NCI-H128 (cell line): ENCODE results near the gene NADSYN1.
"Not testable (repeated sequence)": the region's sequence is repeated elsewhere in the genome, so short reads cannot be mapped to it uniquely, and the experiment has no call there.

Experiments
- DNase-seq: peaks from one replicate; lab custom pipeline; 2025; ENCODE audit not compliant: unreplicated experiment; lab: John Stamatoyannopoulos, UW

The NADSYN1 gene

GRCh38 chr11:71453037-71453917 lies at the start of gene NADSYN1:
NADSYN1 (plus strand) TSS chr11:71453203; CDS start chr11:71453297, 94 bp downstream.
- DNase-seq, result peak; percentile 79

GRCh38 chr11:71404209-71404608 lies 48.8 kb upstream of the NADSYN1 start:
- DNase-seq, result no peak

DNA sequence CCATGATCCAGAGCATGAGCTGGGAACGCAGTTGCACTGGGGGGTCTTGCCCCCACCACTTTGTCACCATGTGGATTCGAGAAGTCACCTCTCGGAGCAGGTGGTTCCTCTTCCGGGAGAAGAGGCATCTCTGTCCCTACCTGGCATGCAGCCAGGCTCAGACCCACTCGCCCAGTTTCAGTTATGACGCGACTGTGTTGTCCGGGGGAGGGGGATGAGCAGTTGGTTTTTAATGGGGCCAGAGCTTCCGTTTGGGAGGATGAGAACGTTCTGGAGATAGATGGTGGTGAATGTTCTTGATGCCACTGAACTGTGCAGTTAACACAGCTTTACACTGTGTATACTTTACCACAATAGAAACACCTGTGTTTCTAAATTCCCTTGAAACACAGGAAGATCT lies 46.3 kb upstream of the NADSYN1 start:
- no peak for DNase-seq

GRCh38 chr11:71407356-71407755 lies 45.6 kb upstream of the NADSYN1 start:
- DNase-seq, result no peak

DNA sequence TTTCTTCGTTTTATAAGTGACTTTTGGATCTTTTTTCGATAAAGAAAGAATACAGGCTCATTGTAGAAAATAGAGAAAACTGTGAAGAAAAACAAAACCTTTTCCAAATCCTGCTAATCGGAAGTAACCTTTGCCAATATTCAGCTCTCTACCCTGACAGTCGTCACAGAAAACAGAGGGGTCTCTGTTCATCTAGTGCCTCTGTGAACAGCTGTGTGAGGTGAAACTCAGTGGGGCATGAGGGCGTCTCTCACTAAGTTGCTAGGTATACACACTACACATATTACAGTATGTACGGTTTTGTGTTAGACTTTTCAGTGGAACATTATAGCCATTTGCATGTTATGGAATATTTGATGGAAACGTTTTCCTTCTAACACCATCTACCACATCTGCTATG lies 44.2 kb upstream of the NADSYN1 start:
- no peak for DNase-seq

- DNase-seq, result no peak
Measured at GRCh38 chr11:71410363-71410966, 42.5 kb upstream of the NADSYN1 start.

DNA sequence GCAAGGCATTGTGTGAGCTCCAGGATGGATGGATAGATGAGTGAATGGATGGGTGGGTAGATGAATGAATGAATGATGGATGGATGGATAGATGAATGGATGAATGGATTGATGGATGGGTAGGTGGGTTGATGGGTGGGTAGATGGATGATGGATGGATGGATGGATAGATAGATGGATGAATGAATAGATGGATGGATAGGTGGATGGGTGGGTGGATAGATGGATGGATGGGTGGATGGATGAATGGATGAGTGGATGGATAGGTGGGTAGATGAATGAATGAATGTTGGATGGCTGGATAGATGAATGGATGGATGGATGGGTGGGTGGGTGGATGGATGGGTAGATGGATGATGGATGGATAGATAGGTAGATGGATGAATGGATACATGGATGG lies 38.4 kb upstream of the NADSYN1 start:
- no peak for DNase-seq

DNA sequence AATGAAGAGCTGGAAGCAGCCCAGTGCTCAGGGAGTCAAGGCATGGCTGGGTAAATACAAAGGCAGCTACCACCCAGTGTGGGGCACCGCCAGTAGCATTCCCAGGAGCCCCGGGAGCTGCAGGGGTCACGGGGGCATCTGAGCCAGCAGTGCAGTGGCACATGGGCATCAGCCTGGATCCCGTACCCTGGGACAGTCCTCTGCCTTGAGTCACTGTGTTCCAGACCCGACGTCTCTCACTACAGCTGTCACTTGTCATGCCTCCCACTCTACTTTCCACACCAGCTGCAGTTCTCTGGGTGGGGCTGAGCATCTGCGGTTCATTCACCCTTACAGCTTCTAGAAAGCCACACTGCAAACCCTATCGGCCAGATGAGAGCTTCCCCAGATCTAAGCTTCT lies 34.4 kb upstream of the NADSYN1 start:
- DNase-seq, result no peak

DNA sequence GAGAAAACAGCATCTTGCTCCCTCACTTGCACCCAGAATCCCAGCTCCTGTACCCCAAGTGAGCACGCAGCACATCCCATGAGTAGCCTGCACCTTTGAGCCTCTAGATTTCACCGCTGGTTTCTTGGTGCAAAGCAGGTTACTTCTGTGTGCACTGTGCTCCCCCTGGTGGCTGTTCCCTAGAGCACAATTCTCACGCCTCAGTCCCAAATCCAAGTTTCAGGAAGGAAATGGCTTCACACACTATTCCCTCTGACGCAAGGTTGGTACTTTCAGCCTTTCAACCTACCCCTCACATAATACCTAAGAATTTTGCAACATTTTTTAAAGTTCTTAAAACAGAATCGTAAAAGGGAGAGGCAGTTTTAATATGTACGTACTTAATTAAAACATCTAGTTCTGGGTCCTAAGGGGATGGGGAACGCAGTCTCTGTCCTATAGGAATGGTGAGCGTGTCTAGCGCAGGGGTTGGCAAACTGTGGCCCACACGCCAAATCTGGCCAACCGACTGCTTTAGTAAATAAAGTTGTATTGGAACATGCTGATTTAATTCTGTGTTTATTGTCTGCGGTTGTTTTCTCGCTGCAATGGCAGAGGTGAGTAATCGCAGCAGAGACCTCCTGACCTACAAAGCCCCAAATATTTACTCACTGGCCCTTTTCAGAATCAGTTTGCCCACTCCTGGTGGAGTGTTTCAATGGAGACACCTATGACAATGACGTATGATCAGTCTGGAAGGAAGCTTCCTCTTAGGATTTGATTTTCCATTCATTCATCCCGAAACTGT lies 32.4 kb upstream of the NADSYN1 start:
- DNase-seq, result peak; percentile 52

- DNase-seq, result no peak
Measured at GRCh38 chr11:71421392-71421950, 31.5 kb upstream of the NADSYN1 start.

GRCh38 chr11:71422318-71422717 lies 30.7 kb upstream of the NADSYN1 start:
- DNase-seq, result not testable (repeated sequence)

GRCh38 chr11:71423181-71423790 lies 29.7 kb upstream of the NADSYN1 start:
- no peak for DNase-seq

GRCh38 chr11:71425409-71425808 lies 27.6 kb upstream of the NADSYN1 start:
- DNase-seq, result no peak

DNA sequence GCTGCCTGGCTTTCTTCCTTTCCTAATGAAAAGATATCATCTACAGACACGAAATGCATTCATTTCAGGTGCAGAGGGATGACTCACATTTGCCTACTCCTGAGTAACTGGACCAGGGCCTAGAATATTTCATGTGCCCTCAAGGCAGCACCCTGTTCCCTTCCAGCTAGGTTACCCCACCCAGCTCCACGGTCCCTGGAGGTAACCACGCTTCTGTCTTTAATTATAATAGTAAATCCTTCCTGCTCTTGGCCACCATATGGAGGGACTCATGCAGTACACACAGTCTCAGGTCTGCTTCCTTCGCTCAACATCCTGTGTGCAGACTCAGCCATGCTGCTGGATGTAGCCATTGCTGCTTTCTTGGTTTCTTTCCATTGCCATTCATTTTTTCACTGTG lies 27.1 kb upstream of the NADSYN1 start:
- no peak for DNase-seq

DNA sequence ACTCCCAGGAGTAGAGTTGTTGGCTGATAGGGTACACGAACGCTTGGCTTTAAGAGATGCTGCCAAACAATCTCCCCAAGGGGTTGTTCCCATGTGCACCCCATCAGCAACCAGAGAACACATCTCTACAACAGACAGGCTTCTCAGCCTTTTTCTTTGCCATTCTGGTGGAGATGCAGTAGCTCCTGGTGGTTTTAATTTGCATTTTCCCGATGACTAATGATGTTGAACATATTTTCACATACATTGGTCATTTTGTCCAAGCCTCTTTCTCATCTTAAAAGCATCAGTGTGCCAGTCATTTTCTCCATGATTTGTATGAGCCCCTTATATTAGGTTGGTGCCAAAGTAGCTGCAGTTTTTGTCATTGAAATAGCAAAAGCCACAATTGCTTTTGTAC lies 26.6 kb upstream of the NADSYN1 start:
- no peak for DNase-seq

GRCh38 chr11:71428861-71429435 lies 24.1 kb upstream of the NADSYN1 start:
- DNase-seq, result no peak

DNA sequence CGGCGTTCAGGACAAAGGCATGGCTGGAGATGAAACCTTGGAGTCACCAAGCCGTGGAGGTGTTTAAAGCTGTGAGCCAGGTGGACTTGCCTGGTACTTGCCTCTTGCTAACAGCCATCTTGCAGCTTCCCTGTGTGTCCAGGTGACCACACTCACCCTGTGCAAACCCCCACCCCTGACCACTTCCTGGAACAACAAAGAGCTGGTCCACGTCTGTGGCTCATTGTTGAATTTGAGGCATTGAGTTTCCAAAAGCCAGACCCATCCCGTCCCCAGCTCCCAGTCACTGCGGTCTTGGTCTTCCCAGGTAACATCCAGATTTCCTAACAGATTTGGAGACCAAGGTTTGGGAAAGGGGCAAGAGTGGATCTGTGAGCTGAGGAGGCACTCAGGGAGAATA lies 23.3 kb upstream of the NADSYN1 start:
- no peak for DNase-seq

DNA sequence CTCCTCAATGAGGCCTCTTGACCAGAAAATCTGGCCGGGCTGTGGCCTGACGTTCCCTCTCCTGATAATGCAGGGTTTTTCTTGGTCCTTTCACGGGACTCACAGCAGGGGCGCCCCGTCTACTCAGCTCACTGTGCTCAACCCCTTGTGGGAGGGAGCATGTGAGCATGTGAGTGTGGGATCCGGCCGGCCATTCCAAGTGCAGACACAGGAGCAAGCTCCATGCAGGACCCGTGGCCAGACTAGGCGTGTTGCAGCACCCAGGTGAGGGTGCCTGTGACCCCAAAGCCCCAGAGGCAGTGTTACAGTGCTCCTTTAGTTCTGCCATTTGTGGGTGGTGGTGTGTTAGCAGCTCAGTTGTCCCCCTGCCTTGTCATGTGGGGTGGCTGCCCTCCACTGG lies 22.8 kb upstream of the NADSYN1 start:
- DNase-seq, result no peak

DNA sequence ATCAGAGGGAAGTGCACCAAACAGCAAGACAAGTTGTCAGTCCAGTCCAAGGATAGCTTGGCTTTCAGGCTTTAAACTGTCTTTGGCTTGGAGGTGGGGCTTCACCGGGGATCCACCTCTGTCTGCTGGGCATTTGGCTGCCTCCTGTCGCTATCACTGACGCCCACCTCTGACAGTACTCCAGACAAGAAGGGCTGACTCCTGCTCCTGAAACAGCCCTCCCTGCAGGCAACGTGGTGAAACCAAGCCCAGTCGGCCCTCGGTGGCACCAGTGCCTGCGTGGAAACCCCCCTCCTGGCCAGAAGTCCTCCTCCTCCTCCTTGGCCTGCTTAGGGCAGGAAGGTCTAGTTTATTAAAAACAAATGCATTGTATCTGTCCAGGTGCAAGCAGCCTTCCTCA lies 21.7 kb upstream of the NADSYN1 start:
- no peak for DNase-seq

DNA sequence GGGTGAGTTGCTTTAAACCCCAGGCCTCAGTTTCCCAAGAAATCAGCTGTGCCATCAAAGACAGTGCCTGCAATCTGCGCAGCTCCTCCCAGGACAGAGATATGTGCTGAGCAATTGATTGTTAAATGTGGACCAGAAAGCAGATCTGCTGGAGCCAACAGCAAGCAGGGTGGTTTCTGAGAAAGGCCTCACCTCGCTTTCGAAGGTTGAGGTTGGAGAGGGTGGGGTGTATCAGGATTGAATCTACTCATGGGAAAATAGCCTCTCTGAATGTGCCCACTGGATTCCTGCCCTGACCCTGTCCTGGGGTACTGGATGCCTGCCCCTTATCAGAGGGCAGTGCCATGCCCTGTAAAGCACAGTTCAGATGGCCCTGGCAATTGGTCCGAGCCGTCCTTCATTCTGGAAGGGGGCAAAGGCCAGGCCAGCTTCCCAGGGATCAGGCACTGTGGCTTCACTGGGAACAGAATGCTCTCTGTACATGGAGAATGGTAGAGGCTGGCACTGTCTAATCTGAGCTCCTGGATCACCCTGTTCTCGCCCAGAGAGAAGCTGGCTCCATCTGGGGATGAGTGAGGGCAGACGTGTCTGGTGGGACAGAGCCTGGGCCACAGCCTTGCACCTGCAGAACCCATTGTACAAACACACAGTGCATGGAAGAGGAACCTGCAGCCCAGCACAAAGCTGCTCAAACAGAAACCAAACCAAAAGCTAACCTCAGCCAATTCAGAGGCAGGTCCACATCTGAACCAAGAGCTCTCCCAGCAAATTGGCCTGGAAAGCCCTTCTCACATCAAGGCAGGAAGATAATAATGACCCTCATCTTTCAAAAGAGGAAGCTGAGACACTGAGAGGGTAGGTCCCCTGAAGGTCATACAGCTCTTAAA lies 20.0 kb upstream of the NADSYN1 start:
- DNase-seq, result no peak
